HG03432 (cell line): ENCODE data around the gene KIF22.
"Not testable (repeated sequence)": the region's sequence is repeated elsewhere in the genome, so short reads cannot be mapped to it uniquely, and the experiment has no call there.

Experiments
- ATAC-seq: cut with Tn5 transposase; IDR thresholded peaks from one replicate; pipeline ENCODE4 v1.9.1; 2021; ENCODE audit warnings: mild to moderate bottlenecking, moderate library complexity; ENCODE audit not compliant: unreplicated experiment

Gene KIF22

DNA sequence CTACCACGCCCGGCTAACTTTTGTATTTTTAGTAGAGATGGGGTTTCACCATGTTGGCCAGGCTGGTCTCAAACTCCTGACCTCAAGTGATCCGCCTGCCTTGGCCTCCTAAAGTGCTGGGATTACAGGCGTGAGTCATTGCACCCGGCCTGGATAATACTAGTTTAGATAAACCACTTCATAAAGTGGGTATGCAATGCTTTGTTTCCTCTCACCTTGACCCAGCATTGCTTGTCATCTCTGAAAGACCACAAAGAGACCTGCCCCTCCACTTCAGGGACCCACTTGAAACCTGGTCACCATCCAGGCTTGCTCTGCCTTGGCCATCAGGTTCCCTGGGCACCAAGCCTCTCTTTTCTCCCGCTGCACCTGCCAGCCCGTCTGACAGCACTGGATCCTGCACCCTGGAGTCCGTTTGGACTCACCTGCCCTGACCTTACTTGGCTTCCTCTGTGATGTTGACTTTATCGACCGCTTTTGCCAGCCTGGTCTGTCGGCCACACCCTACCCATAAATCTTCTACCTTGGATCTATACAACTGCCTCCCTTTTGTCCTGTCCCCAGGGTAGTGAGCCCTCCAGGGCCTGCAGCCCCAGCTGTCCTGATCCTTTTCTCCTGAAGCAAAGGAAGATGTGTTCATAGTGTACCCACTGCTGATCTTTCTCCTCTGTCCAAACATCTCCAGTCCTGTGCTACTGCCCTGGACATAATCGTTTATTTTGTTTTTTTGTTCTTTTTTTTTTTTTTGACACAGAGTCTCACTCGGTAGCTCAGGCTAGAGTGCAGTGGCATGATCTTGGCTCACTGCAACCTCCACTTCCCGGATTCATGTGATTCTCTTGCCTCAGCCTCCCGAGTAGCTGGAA lies 25.2 kb upstream of the KIF22 start:
- ATAC-seq = no peak

DNA sequence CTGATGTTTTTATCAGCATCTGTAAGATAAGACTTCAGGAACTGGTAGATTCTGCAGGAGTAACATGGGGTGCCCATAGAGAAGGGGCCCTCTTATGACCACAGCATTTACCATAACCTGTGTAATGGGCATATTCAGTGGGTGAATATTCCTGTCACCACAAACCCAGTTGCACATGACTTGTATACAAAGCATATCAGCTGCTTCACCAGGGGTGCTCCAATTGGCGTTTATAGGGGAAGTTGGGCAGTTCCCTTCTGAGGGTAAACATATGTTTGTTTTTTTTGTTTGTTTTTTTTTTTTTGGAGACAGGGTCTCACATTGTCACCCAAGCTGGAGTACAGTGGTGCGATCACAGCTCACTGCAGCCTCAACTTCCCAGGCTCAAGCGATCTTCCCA lies 24.0 kb upstream of the KIF22 start:
- ATAC-seq = no peak

DNA sequence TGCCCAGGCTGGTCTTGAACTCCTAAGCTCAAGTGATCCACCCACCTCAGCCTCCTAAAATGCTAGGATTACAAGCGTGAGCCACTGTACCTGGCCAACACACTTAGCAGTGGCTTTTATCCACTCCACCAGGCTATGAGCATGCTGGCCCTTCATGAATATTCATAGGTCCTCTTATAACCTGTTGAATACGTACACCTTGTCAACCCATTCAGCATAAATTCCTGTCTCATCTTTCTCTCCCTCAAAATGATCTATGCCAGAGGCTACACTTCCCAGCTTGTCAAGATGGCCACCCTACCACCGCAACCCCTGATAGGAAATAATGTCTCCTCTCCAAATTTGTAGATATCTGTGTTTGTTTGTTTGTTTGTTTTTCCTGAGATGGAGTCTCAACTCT lies 23.5 kb upstream of the KIF22 start:
- ATAC-seq = no peak

DNA sequence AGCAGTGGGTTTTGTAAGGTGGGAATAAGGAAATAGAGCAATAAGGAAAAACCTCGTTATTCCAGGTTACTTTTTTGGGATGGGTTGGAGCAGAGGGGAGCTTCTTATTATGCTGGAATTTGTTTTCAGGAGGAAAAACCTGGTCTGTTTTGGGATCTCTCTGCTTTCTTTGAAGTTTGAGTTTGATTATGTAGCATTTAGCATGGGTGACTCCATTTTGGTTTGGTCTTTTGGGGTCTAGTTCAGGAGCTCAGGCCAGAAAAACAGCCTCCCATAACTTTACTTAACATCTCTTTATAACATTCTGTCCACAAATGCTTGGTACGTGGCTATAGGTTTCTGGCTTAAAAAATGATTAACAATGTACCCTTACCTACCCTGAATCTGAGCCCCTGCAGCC lies 21.0 kb upstream of the KIF22 start:
- ATAC-seq = no peak

DNA sequence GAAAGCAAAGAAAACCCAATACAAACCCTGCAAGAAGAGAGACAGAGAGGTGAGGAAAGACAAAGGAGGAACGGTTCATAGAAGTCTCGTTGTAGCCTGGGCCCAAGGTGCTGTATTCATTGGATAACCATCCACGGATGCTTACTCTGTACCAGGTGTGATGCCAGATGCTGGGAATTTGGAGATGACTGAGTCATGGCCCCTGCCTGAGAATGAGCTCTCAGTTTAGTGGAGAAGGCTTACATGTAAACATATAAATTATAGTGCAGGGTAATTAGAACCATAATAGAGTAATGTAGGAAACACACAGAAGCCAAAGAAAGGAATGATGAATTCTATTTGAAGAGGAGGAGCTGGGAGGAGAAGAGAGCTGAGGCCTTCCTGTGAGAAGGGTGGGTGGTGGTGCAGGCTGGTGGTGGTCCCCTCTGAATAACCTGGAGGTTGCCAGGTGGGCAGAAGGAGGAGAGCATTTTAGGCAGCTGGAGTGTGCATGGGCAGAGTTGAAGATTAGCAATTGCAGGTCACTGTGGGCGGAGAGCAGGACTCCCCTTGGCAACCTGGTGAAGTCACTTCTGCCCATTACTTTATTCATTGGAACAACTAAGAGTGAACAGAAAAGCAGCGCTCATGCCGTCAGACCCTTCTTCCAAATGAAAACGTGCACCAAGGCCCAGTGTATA lies 20.2 kb upstream of the KIF22 start:
- ATAC-seq = no peak

DNA sequence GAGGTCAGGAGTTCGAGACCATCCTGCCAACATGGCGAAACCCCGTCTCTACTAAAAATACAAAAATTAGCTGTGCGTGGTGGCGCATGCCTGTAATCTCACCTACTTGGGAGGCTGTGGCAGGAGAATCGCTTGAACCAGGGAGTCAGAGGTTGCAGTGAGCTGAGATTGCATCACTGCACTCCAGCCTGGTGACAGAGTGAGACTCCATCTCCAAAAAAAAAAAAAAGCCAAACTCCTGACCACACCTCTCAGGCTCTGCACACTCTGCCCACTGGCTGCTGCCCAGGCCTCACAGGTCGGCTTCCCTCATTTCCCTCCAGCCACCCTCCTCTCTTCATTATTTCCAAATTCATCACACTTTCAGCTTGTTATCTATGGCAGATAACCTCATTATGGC lies 18.2 kb upstream of the KIF22 start:
- ATAC-seq = not testable (repeated sequence)

DNA sequence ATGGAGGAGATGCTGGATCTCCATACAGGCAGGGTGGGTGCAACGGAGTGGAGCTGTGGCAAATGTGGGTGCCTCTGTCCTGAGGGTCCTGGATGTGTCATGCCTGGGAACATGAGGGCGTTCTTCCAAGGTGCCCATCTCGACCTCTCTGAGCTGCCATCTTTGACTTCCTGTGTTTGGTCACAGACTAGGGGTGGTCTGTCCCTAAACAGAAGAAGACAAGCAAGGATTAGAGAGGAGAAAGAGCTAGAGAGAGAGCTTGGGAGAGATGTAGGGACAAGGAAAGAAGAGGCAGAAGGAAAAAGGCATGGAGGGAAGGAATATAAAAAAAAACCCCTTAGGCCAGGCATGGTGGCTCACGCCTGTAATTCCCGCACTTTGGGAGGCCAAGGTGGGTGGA lies 15.8 kb upstream of the KIF22 start:
- ATAC-seq = no peak

DNA sequence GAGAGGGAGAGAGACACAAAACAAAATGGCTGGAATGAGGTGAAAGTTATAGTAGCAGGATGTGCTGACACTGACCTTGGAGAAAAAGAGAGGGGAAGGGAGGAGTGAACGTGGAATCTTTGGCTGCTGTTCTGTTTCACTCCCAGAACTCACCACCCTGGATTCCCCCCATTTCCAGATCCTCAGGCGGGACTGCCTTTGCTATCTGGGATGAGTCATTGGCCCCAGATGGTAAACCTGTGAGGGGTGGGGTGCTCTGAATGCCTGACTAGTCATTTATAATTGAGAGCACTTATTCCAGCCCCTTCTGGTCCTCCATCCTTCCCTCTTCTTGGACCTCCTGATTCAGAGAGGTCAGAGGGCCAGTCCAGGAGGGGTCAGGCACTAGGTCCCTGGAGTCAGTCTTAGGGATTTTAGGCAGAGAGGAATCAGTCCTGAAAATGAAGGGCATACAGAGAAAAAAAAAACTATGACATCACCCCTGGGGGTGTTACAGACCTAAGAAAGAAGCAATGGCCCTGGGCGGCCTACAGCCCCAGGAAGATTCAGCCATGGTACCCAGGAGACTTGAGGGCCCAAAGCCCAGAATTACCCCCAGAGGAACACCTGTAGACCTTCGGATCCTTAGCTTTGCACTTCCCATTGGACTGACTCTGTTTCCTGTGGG lies 14.7 kb upstream of the KIF22 start:
- no peak for ATAC-seq

DNA sequence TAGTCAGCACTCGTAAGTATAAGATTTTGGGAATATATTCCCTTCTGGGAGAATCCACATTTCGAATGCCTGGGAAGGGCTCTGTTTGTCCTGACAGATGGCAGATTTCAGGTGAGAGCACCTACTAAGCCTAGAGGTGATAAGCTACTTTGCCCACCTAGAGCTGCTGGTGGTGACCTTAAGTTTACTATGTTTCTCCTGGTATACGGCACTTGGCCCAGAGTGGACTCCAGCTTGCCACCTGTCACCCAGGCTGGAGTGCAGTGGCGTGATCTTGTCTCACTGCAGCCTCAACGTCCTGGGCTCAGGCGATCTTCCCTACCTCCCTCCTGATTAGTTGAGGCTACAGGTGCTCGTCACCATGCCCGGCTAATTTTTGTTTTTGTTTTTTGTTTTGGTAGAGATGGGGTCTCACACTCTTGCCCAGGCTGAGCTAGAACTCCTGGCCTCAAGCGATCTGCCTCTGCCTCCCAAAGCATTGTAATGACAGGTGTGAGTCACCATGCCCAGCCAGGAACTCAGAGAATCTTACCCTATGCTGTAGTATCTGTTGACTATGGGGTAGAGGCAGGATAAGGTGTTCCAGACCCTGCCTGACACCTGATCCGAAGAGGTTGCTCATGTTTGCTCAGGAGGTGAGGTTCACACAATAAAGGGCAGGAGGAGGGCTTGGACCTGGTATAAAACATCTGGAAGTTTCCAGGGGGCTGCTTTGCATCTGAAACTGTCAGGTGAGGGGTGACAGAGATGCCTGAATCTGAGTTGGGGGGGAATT lies 12.8 kb upstream of the KIF22 start, which contains the start of gene ZG16:
Gene ZG16 (plus strand): TSS at position 681 of the 775 bp plus-strand sequence. CDS start 1,011 bp downstream, outside the sequence.
- ATAC-seq = no peak

DNA sequence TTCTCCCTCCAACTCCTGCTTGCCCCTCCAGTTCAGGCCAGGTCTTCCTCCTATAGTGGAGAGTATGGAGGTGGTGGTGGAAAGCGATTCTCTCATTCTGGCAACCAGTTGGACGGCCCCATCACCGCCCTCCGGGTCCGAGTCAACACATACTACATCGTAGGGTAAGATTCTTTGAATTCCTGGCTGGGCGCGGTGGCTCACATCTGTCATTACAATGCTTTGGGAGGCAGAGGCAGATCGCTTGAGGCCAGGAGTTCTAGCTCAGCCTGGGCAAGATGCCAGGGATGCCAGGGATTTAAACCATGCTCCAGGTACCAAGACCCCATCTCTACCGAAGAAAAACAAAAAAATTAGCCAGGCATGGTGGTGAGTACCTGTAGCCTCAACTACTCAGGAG lies 11.1 kb upstream of the KIF22 start:
- ATAC-seq = no peak

DNA sequence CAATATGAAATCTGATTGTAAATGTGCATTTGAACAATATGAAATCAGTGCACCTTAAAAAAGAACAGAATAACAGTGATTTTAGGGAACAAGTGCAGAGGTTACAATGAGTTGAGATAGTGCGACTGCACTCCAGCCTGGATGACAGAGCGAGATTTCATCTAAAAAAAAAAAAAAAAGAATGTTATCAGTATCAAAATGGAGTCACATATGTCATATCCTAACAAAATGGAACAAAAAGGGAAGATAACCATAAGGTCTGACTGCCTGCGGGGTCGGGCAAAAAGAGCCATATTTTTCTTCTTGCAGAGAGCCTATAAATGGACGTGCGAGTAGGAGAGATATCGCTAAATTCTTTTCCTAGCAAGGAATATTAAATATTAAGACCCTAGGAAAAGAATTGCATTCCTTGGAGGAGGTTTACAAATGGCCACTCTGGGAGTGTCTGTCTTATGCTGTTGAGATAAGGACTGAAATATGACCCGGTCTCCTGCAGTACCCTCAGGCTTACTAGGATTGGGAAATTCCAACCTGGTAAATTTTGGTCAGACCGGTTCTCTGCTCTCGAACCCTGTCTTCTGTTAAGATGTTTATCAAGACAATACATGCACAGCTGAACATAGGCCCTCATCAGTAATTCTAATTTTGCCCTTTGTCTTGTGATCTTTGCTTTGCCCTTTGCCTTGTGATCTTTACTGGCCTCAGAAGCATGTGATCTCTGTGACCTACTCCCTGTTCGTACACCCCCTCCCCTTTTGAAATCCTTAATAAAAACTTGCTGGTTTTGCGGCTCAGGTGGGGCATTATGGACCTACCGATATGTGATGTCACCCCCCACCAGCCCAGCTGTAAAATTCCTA lies 7.2 kb upstream of the KIF22 start:
- ATAC-seq = not testable (repeated sequence)

DNA sequence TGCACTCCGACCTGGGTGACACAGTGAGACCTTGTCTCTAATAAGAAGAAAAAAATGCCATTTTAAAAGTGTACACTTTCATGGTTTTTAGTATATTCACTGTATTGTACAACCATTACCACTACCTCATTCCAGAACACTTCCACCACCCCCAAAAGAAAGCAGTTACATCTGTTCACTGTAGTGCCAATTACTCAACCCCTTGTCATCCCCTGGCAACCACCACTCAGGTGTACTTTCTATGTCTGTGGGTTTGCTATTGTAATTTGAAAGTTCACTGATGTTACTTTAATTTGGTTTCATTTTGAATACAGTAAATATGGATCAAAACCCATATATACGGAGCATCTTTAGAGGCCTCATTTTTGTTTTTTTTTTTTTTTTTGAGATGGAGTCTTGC lies 6.4 kb upstream of the KIF22 start:
- no peak for ATAC-seq

DNA sequence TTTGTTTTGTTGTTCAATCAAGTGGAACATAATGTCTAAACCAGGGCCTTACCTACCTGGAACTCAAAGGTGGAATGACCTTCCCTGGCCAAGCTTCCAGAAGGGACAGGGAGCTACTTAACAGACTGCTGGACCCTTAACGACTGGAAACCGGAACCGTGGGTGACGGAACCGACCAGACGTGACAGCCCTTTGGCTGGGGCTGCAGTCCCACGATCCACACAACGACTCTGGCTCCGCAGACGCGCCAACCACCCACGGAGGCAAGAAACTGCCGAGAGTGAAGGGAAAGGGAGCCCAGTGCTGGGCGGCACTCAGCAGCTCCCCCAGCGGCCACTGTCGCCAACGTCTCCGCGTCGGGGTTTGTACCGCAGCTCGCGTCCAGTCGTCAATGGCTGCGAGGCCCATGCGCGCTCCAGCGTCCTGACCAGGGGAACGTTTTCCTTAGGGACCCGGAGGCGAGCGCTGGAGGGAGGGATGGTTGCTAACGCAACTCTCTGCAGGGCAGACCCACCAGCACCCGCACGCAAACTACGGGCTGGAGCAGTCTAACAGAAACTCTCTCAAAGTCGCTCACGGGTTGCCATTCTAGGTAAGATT lies 5.5 kb upstream of the KIF22 start:
- no peak for ATAC-seq

DNA sequence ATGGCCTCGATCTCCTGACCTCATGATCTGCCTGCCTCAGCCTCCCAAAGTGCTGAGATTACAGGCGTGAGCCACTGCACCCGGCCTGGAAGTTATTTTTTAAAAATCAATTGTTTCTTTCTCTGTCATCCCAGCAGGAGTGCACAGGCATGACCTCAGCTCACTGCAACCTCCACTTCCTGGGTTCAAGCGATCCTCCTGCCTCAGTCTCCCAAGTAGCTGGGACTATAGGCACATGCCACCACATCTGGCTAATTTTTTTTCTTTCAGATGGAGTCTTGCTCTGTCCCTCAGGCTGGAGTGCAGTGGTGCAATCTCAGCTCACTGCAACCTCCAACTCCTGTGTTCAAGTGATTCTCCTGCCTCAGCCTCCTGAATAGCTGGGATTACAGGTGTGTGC lies 3.4 kb upstream of the KIF22 start:
- not testable (repeated sequence) for ATAC-seq

DNA sequence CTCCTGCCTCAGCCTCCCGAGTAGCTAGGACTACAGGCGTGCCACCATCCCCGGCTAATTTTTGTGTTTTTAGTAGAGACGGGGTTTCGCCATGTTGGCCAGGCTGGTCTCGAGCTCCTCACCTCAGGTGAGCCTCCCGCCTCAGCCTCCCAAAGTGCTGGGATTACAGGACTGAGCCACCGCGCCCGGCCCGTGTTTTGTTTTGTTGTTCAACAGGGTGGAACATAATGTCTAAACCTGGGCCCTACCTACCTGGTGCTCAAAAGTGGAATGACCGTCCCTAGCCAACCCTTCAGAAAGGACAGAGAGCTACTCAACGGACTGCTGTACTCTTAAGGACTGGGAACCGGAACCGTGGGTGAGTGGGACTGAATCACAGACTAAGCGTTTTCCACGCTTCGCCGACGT lies 772 bp upstream of the KIF22 start:
- no peak for ATAC-seq

DNA sequence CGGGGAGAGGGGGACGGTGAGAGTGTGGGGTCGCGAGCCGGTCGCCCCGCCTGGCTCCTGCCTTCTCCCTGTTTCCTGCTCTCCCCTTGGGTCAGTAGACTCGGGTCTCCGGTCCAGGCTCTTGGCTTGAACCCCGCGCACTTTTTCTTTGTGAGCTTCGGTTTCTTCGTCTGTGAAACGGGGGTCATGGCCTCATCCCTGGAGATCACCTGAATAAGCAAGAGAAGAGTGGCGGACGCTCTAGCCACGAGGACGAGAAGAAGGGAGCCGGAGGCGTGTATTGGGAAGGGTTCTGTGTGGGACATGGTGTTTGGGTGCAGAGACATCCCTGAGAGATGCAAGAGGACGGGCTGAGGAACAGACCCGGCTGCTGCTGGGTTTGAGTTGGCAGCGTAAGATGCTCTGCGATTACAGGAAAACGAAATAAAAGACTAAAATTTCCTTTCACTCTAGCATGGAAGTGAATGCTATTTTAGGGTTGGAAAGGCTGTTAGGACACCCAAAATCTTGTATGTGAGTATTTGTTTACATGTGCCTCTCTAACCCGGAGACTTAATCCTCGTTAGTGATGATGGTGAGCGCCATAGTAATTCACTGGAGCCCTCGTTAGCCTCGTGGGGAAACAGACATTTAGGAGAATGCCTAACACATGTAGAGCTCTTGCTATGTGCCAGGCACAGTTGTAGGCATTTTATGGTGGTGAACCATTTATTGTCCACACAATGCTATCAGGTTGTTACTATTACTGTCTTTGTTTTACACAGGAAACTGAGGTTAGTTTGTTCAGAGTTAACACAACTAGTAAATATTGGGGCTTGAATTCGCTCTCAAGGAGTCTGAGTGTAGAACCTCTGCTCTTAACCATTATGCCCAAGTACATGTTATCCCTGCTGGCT lies 646 bp downstream of the KIF22 start:
- peak; percentile 7 for ATAC-seq

DNA sequence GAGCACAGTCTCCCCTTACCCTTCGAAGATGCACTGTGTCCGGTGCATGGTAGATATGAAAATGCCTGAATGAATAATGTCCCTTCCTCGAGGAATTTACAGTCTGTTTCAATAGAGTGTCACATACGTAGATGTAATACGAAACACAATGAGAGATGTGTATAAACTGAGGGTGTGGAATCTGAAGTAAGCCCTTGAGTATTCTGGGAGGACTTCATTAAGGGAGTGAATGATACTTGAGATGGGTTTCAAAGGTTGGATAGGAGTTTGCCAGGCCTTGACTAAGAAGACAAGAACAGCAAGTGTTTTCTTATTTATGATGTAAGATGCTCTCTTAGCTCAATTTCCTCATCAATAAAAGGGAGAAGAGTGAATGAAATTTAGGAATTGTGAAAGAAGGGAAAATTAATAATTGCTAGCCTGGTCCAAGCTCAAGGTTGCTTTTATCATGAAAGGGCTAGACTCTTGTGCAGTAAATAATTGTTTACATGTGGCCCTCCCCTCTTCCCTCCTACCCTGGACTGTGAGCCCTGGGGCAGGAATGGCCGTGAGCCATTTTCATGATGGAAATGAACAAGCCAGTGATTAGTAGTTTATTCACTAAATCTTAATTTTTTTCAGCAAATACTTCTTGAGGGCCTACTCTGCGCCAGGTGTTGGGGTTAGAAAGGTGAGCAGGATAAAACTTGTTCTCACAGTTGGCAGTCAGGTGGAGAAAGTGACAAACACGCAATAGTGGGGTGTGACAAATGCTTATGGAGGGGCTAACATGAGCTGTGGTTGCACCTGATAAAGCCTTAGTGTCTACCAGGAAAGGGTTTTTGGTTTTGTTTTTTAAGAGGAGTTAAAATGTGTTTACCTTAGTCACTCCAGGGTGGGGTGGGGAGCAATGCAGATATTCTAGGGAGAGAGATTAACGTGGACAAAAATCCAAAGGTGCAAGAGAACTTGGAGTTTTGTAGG lies 1.6 kb downstream of the KIF22 start:
- ATAC-seq = no peak
